Panc1 (cell line): Measurements from ENCODE around the gene KLF2. TPM values are rescaled to one million over a fixed set of nuclear protein-coding genes. Genes with fewer than 3 reads are reported as not detected.

ENCODE experiments used
- ATAC-seq: fragments of 200-7000 bp; cut with Tn5 transposase; 2 replicates; pipeline ENCODE4 v1.9.1; 2020; ENCODE audit warnings: mild to moderate bottlenecking, moderate library complexity
- BruUV-seq: library from RNA; stranded (reverse); fragments of 400-500 nt; replicated peaks from 2 replicates; lab custom pipeline; 2021; lab: Mats Ljungman, UMichigan
- CTCF ChIA-PET: fragments of 300-600 bp; sonication (Branson Sonifier 250); formaldehyde crosslinking; loops from one replicate; lab custom pipeline; 2022; ENCODE audit warnings: antibody characterized with exemption; lab: Charles Lee
- POLR2A ChIA-PET: fragments of 300-600 bp; sonication (Branson Sonifier 250); formaldehyde crosslinking; loops from one replicate; lab custom pipeline; 2022; ENCODE audit warnings: antibody characterized with exemption; lab: Charles Lee
- DNase-seq: peaks from one replicate; pipeline ENCODE4 v3.0.0-alpha.2; 2010; ENCODE audit warnings: low read depth, low spot score
- H3K27ac ChIP-seq: 2 replicates; pipeline ENCODE4 v1.5.1; 2011; ENCODE audit warnings: mild to moderate bottlenecking, low read length, inconsistent platforms
- H3K27me3 ChIP-seq: fragments of 200-500 bp; sonication (Bioruptor generic); 2 replicates; pipeline ENCODE4 v1.6.0; 2014; ENCODE audit warnings: low read length, inconsistent platforms; ENCODE audit not compliant: control insufficient read depth, insufficient read depth
- H3K36me3 ChIP-seq: fragments of 200-500 bp; sonication (Bioruptor generic); 2 replicates; pipeline ENCODE4 v1.5.1; 2014; ENCODE audit warnings: inconsistent platforms, mild to moderate bottlenecking, low read length, moderate library complexity; ENCODE audit not compliant: control insufficient read depth, insufficient read depth
- H3K4me1 ChIP-seq: 2 replicates; pipeline ENCODE4 v1.5.1; 2011; ENCODE audit warnings: inconsistent platforms, mild to moderate bottlenecking, low read length, moderate library complexity; ENCODE audit not compliant: control insufficient read depth, insufficient read depth
- H3K4me3 ChIP-seq, 2 experiments: 2 replicates each; pipeline ENCODE4 v1.5.1; 2011 to 2012; ENCODE audit warnings: low read depth in 2 of 2, low read length in 2 of 2, mild to moderate bottlenecking in 2 of 2, inconsistent platforms in 1 of 2, moderate library complexity in 1 of 2
- H3K9me3 ChIP-seq: fragments of 200-500 bp; sonication (Bioruptor generic); 2 replicates; pipeline ENCODE4 v1.5.1; 2014; ENCODE audit warnings: low read depth, mild to moderate bottlenecking, inconsistent platforms, low read length, moderate library complexity; ENCODE audit not compliant: control insufficient read depth, insufficient read depth
- POLR2AphosphoS5 ChIP-seq: IDR thresholded peaks from 2 replicates; pipeline ENCODE4 v1.6.1; 2012; ENCODE audit warnings: mild to moderate bottlenecking, low read depth, low read length, moderate library complexity
- SIN3A ChIP-seq: IDR thresholded peaks from 2 replicates; pipeline ENCODE4 v1.6.1; 2012; ENCODE audit warnings: low read depth, mild to moderate bottlenecking, low read length, moderate library complexity, borderline replicate concordance; ENCODE audit not compliant: insufficient read depth
- TCF7L2 ChIP-seq: IDR thresholded peaks from 2 replicates; pipeline ENCODE4 v1.6.1; 2011; ENCODE audit warnings: mild to moderate bottlenecking, low read depth, low read length, inconsistent platforms
- in situ Hi-C: cut with HindIII; loops from 2 replicates; pipeline ENCODE4 v1.10.0; 2016; ENCODE audit warnings: low sequenced_read_pairs, low pct_unique_long_range_greater_than_20kb
- intact Hi-C: fragments of 100-400 bp; cut with micrococcal nuclease; formaldehyde crosslinking; loops from one replicate; pipeline ENCODE4 v1.10.0; 2022; ENCODE audit not compliant: unreplicated experiment
- total RNA-seq: library from RNA; stranded (reverse); gene quantifications from one replicate; pipeline ENCODE4 v1.2.1, GENCODE V29; 2021; ENCODE audit not compliant: unreplicated experiment
- TF ChIP-seq, protein P1 (sequence below): fragments of 450-650 bp; IDR thresholded peaks from 2 replicates; pipeline ENCODE4 v1.5.1; 2017; ENCODE audit warnings: mild to moderate bottlenecking
- TF ChIP-seq, protein P2 (sequence below), 2 experiments: IDR thresholded peaks; 2 replicates each; pipeline ENCODE4 v1.6.1; 2011 to 2012; ENCODE audit warnings: low read depth in 2 of 2, control low read depth in 1 of 2, low read length in 1 of 2, mild to moderate bottlenecking in 1 of 2, moderate library complexity in 1 of 2; ENCODE audit not compliant: insufficient read depth in 1 of 2

KLF2 gene
- total RNA-seq, 1 experiment from 2014 or later = 3.5 TPM

DNA sequence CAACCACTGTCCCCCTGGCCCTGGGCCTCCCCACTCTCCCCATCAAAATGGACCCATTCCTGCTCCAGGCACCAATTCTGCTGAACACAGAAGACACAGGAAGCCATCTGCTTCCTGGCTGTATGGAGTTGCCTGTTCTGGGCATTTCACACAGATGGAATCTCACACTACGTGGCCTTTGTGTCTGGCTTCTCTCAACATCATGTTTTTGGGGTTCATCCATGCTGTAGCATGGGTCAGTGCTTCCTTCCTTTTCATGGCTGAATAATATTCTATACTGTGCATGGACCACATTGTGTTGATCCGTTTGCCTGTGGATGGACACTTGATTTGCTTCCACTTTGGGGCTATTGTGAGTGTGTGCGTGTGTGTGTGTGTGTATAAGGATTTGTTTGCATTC, 15.0 kb upstream of the KLF2 start:
- ChIA-PET POLR2A (no interaction called here), CTCF (no interaction called here)
- Histone ChIP-seq H3K4me1 (no peaks in the 10 kb centered on the region), H3K27me3 (no peaks in the 10 kb centered on the region), H3K9me3 (no peaks in the 10 kb centered on the region), H3K4me3 (no peak overlapping the region), H3K36me3 (no peaks in the 10 kb centered on the region), H3K27ac (no peak overlapping the region)
- ATAC-seq (no peak), DNase-seq (no peak)
- in situ Hi-C loops = no loop called here
- no TSS peak for BruUV-seq
- no peak for TF ChIP-seq POLR2AphosphoS5
- TF ChIP-seq TCF7L2 = no peak
- TF ChIP-seq, protein P1, sequence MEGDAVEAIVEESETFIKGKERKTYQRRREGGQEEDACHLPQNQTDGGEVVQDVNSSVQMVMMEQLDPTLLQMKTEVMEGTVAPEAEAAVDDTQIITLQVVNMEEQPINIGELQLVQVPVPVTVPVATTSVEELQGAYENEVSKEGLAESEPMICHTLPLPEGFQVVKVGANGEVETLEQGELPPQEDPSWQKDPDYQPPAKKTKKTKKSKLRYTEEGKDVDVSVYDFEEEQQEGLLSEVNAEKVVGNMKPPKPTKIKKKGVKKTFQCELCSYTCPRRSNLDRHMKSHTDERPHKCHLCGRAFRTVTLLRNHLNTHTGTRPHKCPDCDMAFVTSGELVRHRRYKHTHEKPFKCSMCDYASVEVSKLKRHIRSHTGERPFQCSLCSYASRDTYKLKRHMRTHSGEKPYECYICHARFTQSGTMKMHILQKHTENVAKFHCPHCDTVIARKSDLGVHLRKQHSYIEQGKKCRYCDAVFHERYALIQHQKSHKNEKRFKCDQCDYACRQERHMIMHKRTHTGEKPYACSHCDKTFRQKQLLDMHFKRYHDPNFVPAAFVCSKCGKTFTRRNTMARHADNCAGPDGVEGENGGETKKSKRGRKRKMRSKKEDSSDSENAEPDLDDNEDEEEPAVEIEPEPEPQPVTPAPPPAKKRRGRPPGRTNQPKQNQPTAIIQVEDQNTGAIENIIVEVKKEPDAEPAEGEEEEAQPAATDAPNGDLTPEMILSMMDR = no peak
- TF ChIP-seq, protein P2, sequence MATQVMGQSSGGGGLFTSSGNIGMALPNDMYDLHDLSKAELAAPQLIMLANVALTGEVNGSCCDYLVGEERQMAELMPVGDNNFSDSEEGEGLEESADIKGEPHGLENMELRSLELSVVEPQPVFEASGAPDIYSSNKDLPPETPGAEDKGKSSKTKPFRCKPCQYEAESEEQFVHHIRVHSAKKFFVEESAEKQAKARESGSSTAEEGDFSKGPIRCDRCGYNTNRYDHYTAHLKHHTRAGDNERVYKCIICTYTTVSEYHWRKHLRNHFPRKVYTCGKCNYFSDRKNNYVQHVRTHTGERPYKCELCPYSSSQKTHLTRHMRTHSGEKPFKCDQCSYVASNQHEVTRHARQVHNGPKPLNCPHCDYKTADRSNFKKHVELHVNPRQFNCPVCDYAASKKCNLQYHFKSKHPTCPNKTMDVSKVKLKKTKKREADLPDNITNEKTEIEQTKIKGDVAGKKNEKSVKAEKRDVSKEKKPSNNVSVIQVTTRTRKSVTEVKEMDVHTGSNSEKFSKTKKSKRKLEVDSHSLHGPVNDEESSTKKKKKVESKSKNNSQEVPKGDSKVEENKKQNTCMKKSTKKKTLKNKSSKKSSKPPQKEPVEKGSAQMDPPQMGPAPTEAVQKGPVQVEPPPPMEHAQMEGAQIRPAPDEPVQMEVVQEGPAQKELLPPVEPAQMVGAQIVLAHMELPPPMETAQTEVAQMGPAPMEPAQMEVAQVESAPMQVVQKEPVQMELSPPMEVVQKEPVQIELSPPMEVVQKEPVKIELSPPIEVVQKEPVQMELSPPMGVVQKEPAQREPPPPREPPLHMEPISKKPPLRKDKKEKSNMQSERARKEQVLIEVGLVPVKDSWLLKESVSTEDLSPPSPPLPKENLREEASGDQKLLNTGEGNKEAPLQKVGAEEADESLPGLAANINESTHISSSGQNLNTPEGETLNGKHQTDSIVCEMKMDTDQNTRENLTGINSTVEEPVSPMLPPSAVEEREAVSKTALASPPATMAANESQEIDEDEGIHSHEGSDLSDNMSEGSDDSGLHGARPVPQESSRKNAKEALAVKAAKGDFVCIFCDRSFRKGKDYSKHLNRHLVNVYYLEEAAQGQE (IDR thresholded peaks at IDR 0.05; ENCODE audit: insufficient read depth in 1 of 2, low read depth in 2 of 2, low read length in 1 of 2) = no peak
- TF ChIP-seq SIN3A = no peak
- intact Hi-C loops = no loop called here

DNA sequence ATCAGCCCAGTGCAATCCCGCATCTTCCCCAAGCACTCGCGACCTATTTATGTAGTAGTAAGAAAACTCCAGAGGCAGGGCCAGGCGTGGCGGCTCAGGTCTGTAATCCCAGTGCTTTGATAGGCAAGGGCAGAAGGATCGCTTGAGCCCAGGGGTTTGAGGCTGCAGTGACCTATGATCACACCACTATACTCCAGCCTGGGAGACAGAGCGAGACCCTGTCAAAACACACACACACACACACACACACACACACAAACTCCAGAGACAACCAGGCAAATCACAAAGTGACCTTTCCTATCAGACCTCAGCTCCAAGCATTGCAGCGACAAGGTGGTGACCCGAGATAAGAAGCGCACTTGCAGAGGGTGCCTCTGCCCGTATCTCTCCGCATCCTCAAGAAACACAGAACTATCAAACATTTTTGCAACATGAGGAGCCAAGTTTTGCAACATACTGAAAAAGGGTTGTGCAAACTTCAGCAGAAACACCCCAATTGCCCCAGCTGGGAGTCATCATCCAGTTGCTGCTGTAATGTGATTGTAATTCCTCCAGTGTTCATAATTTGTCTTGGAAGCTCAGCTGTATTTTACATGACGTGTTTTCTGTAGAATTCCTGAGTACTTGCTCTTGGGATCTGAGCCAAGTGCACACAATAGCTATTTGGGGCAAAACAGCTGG, 8.7 kb upstream of the KLF2 start:
- TF ChIP-seq POLR2AphosphoS5 (no peak), SIN3A (no peak), TCF7L2 (no peak)
- TF ChIP-seq, protein P1 = no peak
- TF ChIP-seq, protein P2 (IDR thresholded peaks at IDR 0.05; ENCODE audit: insufficient read depth in 1 of 2, low read depth in 2 of 2, low read length in 1 of 2) = no peak
- ATAC-seq (no peak), DNase-seq (no peak)
- H3K4me3 ChIP-seq = no peak overlapping the region
- H3K4me1 ChIP-seq = no peaks in the 10 kb centered on the region
- no peaks in the 10 kb centered on the region for H3K36me3 ChIP-seq
- ChIA-PET POLR2A (no interaction called here), CTCF (no interaction called here)
- no TSS peak for BruUV-seq
- intact Hi-C loops (no loop called here), in situ Hi-C loops (no loop called here)
- H3K27me3 ChIP-seq = no peaks in the 10 kb centered on the region
- no peaks in the 10 kb centered on the region for H3K9me3 ChIP-seq
- no peak overlapping the region for H3K27ac ChIP-seq
